Thyroid gland (tissue), 4 donors: ENCODE results near the gene PCBP4.

Experiments used
- CTCF ChIP-seq, 6 experiments: fragments of 200-600 bp in 3 of 6; fragments of 450-650 bp in 3 of 6; sonication (generic) in 3 of 6; IDR thresholded peaks; one replicate each; pipeline ENCODE4 v1.5.1; 2016 to 2019; ENCODE audit warnings: antibody characterized with exemption in 6 of 6, mild to moderate bottlenecking in 2 of 6, inconsistent platforms in 1 of 6, moderate library complexity in 1 of 6
- POLR2A ChIP-seq, 2 donors: fragments of 450-650 bp; IDR thresholded peaks; one replicate each; pipeline ENCODE4 v1.6.1; 2017; ENCODE audit warnings: antibody characterized with exemption in 2 of 2, mild to moderate bottlenecking in 2 of 2, moderate library complexity in 1 of 2

GRCh38 chr3:51933471-51934138, 33.6 kb downstream of the PCBP4 start:
- TF ChIP-seq POLR2A (IDR thresholded peaks at IDR 0.05) (no peak), CTCF (IDR thresholded peaks at IDR 0.05) (no peak)
